Gastroesophageal sphincter (tissue), 4 donors: ENCODE measurements around the gene MED23. TPM values are rescaled to one million over a fixed set of nuclear protein-coding genes. Genes with fewer than 3 reads are reported as not detected.

ENCODE experiments used
- ATAC-seq: fragments of 150-250 bp; one replicate; pipeline ENCODE4 v1.9.1; 2016; ENCODE audit warnings: mild to moderate bottlenecking, moderate library complexity
- H3K27ac ChIP-seq, 4 donors: fragments of 200-600 bp; sonication (generic) in 3 of 4; 1 replicate in 3 of 4; 2 replicates in 1 of 4; pipeline ENCODE4 v1.5.1; 2016 to 2019
- H3K27me3 ChIP-seq: fragments of 200-600 bp; sonication (generic); one replicate; pipeline ENCODE4 v1.5.1; 2019
- H3K36me3 ChIP-seq, 2 donors: fragments of 200-600 bp; sonication (generic); one replicate each; pipeline ENCODE4 v1.5.1; 2019; ENCODE audit warnings: control low read depth in 1 of 2
- H3K4me1 ChIP-seq, 3 donors: fragments of 200-600 bp; sonication (generic); 1 replicate in 2 of 3; 2 replicates in 1 of 3; pipeline ENCODE4 v1.5.1; 2016 to 2019; ENCODE audit warnings: control low read depth in 2 of 3
- H3K4me3 ChIP-seq, 2 donors: fragments of 200-600 bp; sonication (generic); one replicate each; pipeline ENCODE4 v1.5.1; 2019; ENCODE audit warnings: mild to moderate bottlenecking in 1 of 2, moderate library complexity in 1 of 2
- H3K9me3 ChIP-seq, 3 donors: fragments of 200-600 bp; sonication (generic); one replicate each; pipeline ENCODE4 v1.5.1; 2017 to 2019; ENCODE audit warnings: control low read depth in 2 of 3
- EP300 ChIP-seq: sonication (generic); formaldehyde crosslinking; IDR thresholded peaks from one replicate; pipeline ENCODE4 v1.6.1; 2017; ENCODE audit warnings: antibody characterized with exemption, mild to moderate bottlenecking
- POLR2A ChIP-seq, 2 donors: fragments of 450-650 bp; IDR thresholded peaks; one replicate each; pipeline ENCODE4 v1.6.1; 2017; ENCODE audit warnings: antibody characterized with exemption in 2 of 2, mild to moderate bottlenecking in 2 of 2, moderate library complexity in 1 of 2
- POLR2AphosphoS5 ChIP-seq: sonication (generic); formaldehyde crosslinking; IDR thresholded peaks from one replicate; pipeline ENCODE4 v1.6.1; 2017; ENCODE audit warnings: antibody characterized with exemption
- WGBS, 2 donors: methylation state at CpG; one replicate each; pipeline ENCODE4 v1.1.5; 2018; ENCODE audit warnings: low coverage in 1 of 2; 5-methylcytosine and 5-hydroxymethylcytosine counted together
- total RNA-seq, 4 donors: library from RNA; depleted of rRNA; stranded (reverse); fragments of >200 nt; gene quantifications; one replicate each; pipeline ENCODE4 v1.1.0, GENCODE V29; 2016
- TF ChIP-seq, protein P1 (sequence below), 4 experiments: fragments of 200-600 bp in 2 of 4; fragments of 450-650 bp in 2 of 4; sonication (generic) in 1 of 4; IDR thresholded peaks; one replicate each; pipeline ENCODE4 v1.5.1; 2017 to 2019; ENCODE audit warnings: antibody characterized with exemption in 4 of 4, mild to moderate bottlenecking in 2 of 4, moderate library complexity in 2 of 4

Gene MED23
- total RNA-seq, 4 donors from 2014 or later: 16.9 to 35.2 (median 22.5) TPM

DNA sequence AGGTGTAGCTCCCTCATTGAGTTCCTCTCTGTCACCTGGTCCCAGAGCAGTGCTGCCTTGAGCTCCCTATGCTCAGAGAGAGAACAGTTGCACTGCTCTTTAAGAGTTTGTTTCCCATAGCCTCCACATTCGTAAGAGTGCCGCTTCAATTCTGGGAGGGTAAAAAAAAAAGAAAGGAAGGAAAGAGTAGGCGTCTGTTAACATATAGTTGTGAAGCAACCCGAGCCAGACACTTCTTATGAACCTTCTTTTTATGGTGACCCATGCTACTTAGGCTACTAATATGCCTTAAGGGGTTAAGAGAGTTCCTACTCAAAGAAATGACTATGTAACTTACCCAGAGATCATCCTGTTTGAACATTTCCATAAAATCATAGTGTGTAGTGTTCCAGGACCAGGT lies 59.3 kb downstream of the MED23 start:
- ATAC-seq: no peak
- no peaks in the 10 kb centered on the region for H3K9me3 ChIP-seq
- peaks cover 0 to 24% of the 10 kb centered on the region in 2 donors for H3K36me3 ChIP-seq
- H3K4me1 ChIP-seq: no peaks in the 10 kb centered on the region
- no peak overlapping the region for H3K27ac ChIP-seq
- TF ChIP-seq POLR2A (IDR thresholded peaks at IDR 0.05): no peak
- TF ChIP-seq, protein P1, sequence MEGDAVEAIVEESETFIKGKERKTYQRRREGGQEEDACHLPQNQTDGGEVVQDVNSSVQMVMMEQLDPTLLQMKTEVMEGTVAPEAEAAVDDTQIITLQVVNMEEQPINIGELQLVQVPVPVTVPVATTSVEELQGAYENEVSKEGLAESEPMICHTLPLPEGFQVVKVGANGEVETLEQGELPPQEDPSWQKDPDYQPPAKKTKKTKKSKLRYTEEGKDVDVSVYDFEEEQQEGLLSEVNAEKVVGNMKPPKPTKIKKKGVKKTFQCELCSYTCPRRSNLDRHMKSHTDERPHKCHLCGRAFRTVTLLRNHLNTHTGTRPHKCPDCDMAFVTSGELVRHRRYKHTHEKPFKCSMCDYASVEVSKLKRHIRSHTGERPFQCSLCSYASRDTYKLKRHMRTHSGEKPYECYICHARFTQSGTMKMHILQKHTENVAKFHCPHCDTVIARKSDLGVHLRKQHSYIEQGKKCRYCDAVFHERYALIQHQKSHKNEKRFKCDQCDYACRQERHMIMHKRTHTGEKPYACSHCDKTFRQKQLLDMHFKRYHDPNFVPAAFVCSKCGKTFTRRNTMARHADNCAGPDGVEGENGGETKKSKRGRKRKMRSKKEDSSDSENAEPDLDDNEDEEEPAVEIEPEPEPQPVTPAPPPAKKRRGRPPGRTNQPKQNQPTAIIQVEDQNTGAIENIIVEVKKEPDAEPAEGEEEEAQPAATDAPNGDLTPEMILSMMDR (IDR thresholded peaks at IDR 0.05): no peak
- no peak for TF ChIP-seq EP300
- no peak for TF ChIP-seq POLR2AphosphoS5
- no peaks in the 10 kb centered on the region for H3K27me3 ChIP-seq
- no peak overlapping the region for H3K4me3 ChIP-seq
- WGBS, 2 donors: 63 to 88% methylated on average over 4 of the region's 4 CpGs

DNA sequence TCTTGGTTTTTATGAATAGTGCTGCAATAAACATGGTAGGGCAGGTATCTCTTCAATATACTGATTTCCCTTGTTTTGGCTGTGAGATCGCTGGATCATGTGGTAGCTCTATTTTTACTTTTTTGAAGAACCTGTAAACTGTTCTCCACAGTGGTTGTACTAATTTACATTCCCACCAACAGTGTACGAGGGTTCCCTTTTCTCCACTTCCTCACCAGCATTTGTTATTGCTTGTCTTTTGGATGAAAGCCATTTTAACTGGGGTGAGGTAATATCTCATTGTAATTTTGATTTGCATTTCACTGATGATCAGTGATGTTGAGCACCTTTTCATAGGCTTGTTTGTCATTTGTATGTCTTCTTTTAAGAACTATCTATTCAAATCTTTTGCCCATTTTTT lies 63.0 kb downstream of the MED23 start:
- Histone ChIP-seq H3K27me3 (no peaks in the 10 kb centered on the region), H3K27ac (no peak overlapping the region), H3K36me3 (peaks cover 0 to 6% of the 10 kb centered on the region in 2 donors), H3K9me3 (no peaks in the 10 kb centered on the region), H3K4me3 (no peak overlapping the region), H3K4me1 (no peaks in the 10 kb centered on the region)
- ATAC-seq: no peak
- TF ChIP-seq, protein P1 (IDR thresholded peaks at IDR 0.05): no peak
- TF ChIP-seq POLR2AphosphoS5: no peak
- TF ChIP-seq POLR2A (IDR thresholded peaks at IDR 0.05): no peak
- no peak for TF ChIP-seq EP300
- WGBS, 2 donors: 57 to 74% methylated on average over 2 of the region's 2 CpGs

DNA sequence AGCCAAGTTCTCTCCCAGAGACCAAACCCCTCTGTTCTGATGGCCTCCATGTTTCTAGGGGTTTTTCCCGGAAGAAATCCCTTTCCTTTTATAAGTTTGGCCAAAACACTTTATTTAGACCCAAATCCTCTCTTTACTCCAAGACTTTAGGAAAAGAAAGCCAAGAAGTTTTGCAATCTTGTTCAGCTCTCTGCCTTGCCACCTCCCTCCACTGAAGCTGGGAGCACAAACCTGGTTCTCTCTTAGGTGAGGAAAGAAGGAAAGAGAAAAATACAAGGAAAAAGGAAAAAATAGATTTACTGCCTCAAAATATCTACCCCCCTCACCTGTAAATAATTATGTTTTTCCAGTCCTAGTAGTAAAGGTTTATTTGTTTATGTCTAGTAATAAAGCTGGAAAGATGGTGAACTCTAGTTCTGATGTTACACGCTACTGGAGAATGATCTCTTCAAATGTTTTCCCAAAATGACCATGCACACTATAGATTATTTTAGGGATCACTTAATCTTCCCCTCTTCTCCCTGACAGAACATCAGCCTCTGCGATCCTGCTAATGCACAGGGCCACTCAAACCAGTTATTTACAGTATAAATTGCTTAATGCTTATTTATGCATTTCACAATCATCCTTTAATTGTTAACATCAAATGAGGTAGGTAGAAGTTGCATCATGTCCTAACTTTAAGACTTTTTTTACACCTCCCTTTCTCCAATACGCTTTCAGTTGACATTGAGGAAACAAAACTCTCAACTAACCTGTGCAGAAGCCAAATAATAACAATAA lies 65.9 kb downstream of the MED23 start:
- no peak overlapping the region for H3K27ac ChIP-seq
- no peaks in the 10 kb centered on the region for H3K9me3 ChIP-seq
- no peak for TF ChIP-seq EP300
- TF ChIP-seq POLR2A (IDR thresholded peaks at IDR 0.05): no peak
- no peaks in the 10 kb centered on the region for H3K4me1 ChIP-seq
- no peaks in the 10 kb centered on the region for H3K27me3 ChIP-seq
- H3K36me3 ChIP-seq: no peaks in the 10 kb centered on the region
- ATAC-seq: no peak
- no peak overlapping the region for H3K4me3 ChIP-seq
- WGBS, 2 donors: 78 to 85% methylated on average over 4 of the region's 4 CpGs

DNA sequence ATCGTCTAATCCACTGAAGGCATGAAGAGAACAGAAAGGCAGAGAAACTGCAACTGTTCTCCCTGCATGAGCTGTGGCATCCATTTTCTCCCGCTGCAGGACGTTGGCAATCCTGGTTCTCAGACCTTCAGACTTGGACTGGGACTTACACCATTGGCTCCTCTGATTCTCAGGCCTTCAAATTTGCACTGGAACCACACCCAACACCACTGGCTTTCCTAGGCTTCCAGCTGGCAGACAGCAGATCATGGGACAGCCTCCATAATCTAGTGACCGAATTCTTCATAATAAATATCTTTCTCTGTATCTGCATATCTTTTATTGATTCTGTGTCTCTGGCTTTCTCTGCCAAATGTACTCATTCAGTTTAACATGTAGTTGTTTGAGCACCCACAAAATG lies 69.1 kb downstream of the MED23 start:
- Histone ChIP-seq H3K9me3 (no peaks in the 10 kb centered on the region), H3K27ac (no peak overlapping the region), H3K27me3 (no peaks in the 10 kb centered on the region), H3K4me3 (no peak overlapping the region), H3K4me1 (no peaks in the 10 kb centered on the region), H3K36me3 (no peaks in the 10 kb centered on the region)
- TF ChIP-seq POLR2A (IDR thresholded peaks at IDR 0.05): no peak
- TF ChIP-seq, protein P1 (IDR thresholded peaks at IDR 0.05): no peak
- no peak for TF ChIP-seq POLR2AphosphoS5
- no peak for TF ChIP-seq EP300
- 69 to 70% methylated on average over 4 of the region's 4 CpGs for WGBS, 2 donors
- no peak for ATAC-seq

DNA sequence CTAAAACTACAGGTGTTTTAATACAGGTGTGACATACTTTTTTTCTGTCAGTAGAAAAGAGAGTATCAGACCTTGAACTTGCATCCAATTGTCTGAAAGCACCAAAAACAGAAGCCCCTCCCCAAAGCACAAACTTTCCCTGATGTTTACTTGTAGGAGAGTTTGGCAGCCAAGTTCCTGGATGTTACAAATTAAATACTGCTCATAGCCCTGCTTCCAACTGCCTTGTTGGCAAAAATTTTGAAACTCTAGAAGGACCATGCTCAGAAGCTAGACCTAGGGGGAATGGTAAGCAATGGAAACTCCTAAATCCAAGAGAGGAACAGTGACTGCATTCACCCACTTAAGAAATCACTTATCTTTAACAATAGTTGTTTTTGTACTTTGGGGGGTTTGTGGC lies 72.0 kb downstream of the MED23 start:
- TF ChIP-seq EP300: no peak
- TF ChIP-seq POLR2AphosphoS5: no peak
- no peak for TF ChIP-seq POLR2A (IDR thresholded peaks at IDR 0.05)
- TF ChIP-seq, protein P1 (IDR thresholded peaks at IDR 0.05): no peak
- Histone ChIP-seq H3K27ac (no peak overlapping the region), H3K27me3 (no peaks in the 10 kb centered on the region), H3K4me3 (no peak overlapping the region), H3K9me3 (no peaks in the 10 kb centered on the region), H3K4me1 (no peaks in the 10 kb centered on the region), H3K36me3 (no peaks in the 10 kb centered on the region)
- no peak for ATAC-seq
